Right hindlimb (tissue), 1 donor: ENCODE data around the gene RAB40B.

Experiments used
- DNase-seq: peaks from one replicate; pipeline ENCODE4 v3.0.0-alpha.2; 2018

RAB40B gene

GRCh38 chr17:82613283-82614094 is 85.0 kb downstream of the RAB40B start:
- no peak for DNase-seq

- no peak for DNase-seq
These were observed 87.1 kb downstream of the RAB40B start for GRCh38 chr17:82611140-82612058.

- no peak for DNase-seq
These were observed 88.8 kb downstream of the RAB40B start for GRCh38 chr17:82609655-82610054.

GRCh38 chr17:82608816-82609215 is 89.7 kb downstream of the RAB40B start:
- DNase-seq, result no peak

GRCh38 chr17:82605939-82606600 is 92.4 kb downstream of the RAB40B start:
- DNase-seq, result no peak
